Measurements from ENCODE around the gene PTGR3. TPM values are rescaled to one million over a fixed set of nuclear protein-coding genes. Genes with fewer than 3 reads are reported as not detected.

Gene PTGR3
- total and polyA plus RNA-seq, 12 donors, result 10.0 to 71.3 (median 57.1) TPM

DNA sequence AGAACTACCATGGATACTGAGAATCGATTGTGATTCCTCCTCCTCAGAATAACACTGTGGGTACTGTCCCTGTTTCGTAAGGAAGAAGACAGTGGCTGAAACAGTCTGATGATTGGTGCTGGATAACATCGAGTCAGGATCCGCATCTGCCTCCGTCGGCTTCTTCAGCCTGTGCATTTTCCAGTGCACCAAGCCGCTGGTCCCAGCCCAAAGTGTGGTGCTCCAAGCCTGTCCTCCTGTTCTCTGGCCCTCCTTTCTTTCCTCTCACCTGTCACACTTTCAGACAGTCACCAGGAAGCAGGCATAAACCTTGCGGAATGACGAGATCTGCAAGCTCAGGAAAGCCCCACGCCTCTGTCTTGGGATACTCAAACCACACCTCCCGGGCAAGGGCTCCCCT, 30.6 kb downstream of the PTGR3 start:
- DNase-seq (no peak), ATAC-seq (no peak)
- 91 to 93% methylated on average over 11 of the region's 11 CpGs for WGBS, 2 donors
- intact Hi-C loops (cut with DNase I), result no loop called here
- Histone ChIP-seq H3K36me3 (no peaks in the 10 kb centered on the region), H3K27me3 (no peaks in the 10 kb centered on the region), H3K9me3 (peaks cover 0 to 4% (median 0%) of the 10 kb centered on the region in 11 donors), H3K4me1 (peaks cover 0 to under 1% (median 0%) of the 10 kb centered on the region in 9 donors), H3K4me3 (no peak overlapping the region), H3K27ac (no peak overlapping the region)
- TF ChIP-seq, protein P1, sequence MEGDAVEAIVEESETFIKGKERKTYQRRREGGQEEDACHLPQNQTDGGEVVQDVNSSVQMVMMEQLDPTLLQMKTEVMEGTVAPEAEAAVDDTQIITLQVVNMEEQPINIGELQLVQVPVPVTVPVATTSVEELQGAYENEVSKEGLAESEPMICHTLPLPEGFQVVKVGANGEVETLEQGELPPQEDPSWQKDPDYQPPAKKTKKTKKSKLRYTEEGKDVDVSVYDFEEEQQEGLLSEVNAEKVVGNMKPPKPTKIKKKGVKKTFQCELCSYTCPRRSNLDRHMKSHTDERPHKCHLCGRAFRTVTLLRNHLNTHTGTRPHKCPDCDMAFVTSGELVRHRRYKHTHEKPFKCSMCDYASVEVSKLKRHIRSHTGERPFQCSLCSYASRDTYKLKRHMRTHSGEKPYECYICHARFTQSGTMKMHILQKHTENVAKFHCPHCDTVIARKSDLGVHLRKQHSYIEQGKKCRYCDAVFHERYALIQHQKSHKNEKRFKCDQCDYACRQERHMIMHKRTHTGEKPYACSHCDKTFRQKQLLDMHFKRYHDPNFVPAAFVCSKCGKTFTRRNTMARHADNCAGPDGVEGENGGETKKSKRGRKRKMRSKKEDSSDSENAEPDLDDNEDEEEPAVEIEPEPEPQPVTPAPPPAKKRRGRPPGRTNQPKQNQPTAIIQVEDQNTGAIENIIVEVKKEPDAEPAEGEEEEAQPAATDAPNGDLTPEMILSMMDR (IDR thresholded peaks at IDR 0.05), result no peak

DNA sequence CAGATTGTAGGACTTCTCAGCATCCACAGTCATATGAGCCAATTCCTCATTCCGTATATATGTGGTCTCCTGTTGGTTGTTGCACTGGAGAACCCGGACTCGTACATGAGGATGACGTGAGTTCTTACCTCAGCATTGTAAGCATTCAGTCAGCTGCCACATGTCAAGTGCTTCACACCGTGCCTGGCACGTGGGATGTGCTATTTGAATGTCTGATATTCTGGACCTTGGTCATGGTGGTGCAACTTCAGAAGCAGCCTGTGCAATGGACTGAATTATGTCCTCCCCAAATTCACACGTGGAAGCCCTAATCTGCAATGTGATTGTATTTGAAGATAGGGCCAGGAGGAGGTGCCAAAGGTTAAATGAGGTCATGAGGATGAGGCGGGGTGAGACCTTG, 32.1 kb downstream of the PTGR3 start:
- no peak overlapping the region for H3K27ac ChIP-seq
- 72 to 76% methylated on average over 8 of the region's 8 CpGs for WGBS, 2 donors
- intact Hi-C loops (cut with DNase I), result no loop called here
- peaks cover 0 to 2% (median 0%) of the 10 kb centered on the region in 11 donors for H3K9me3 ChIP-seq
- TF ChIP-seq, protein P1 (IDR thresholded peaks at IDR 0.05), result no peak
- ATAC-seq, result no peak
- H3K36me3 ChIP-seq, result no peaks in the 10 kb centered on the region
- no peaks in the 10 kb centered on the region for H3K27me3 ChIP-seq
- H3K4me1 ChIP-seq, result peaks cover 0 to 15% (median 2%) of the 10 kb centered on the region in 9 donors
- no peak for DNase-seq
- H3K4me3 ChIP-seq, result no peak overlapping the region

DNA sequence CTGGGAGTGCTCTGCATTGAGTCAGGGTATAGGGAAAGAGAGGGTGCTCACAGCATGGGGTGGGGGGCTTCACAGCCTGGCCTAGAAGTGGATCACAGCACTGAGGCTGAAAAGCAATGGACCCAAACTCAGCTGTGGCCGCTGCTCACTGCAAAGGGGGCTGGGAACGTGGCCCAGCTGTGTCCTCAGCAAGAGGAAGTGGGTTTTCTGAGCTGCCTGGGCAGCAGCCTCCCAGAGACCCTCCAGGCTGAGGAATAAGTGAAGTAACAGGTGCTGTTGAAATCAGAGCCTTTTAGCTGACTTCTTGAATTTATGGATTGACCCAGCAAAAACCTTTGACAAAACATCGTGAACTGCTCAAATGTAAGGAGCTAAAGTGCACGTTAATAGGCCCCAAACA, 35.2 kb downstream of the PTGR3 start:
- intact Hi-C loops (cut with DNase I), result loop anchor here in 1 of 10 donors (5.0 kb wide), 1 partner anchor 34 kb away; the partner anchor contains the start of gene PTGR3
- DNase-seq (no peak), ATAC-seq (no peak)
- Histone ChIP-seq H3K27ac (no peak overlapping the region), H3K4me3 (no peak overlapping the region), H3K4me1 (peaks cover 2 to 37% (median 10%) of the 10 kb centered on the region in 9 donors), H3K36me3 (no peaks in the 10 kb centered on the region), H3K27me3 (no peaks in the 10 kb centered on the region), H3K9me3 (no peaks in the 10 kb centered on the region)
- 89 to 92% methylated on average over 4 of the region's 4 CpGs for WGBS, 2 donors
- TF ChIP-seq, protein P1 (IDR thresholded peaks at IDR 0.05), result no peak

DNA sequence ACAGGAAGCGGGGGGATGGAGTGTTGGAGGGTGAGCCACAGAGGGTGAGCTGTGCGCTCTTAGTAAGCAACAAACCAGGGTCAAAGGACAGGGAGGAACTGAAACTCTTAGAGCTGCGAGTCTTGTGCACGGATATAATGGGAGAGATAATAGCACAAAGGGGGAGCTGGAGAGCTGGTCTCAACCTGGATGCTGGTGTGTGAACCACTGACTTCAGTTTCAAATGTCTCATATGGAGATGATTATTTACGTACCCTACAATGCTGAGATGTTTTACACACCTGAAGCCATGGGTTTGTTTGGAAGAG, 35.9 kb downstream of the PTGR3 start:
- intact Hi-C loops (cut with DNase I), result loop anchor here in 1 of 10 donors (5.0 kb wide), 1 partner anchor 34 kb away; the partner anchor contains the start of gene PTGR3
- 50 to 59% methylated on average over 5 of the region's 5 CpGs for WGBS, 2 donors

More for the DNA sequence above, 35.9 kb downstream of the PTGR3 start:
- Histone ChIP-seq H3K27ac (peak overlapping the region in 2 of 10 donors; percentile 26 to 86), H3K9me3 (no peaks in the 10 kb centered on the region), H3K4me1 (peaks cover 5 to 43% (median 14%) of the 10 kb centered on the region in 9 donors), H3K36me3 (no peaks in the 10 kb centered on the region), H3K4me3 (no peak overlapping the region), H3K27me3 (no peaks in the 10 kb centered on the region)
- no peak for ATAC-seq
- TF ChIP-seq, protein P1 (IDR thresholded peaks at IDR 0.05), result peak in 3 of 9 donors; percentile 15 to 31 (median 17)
- no peak for DNase-seq
